ENCODE data around the gene ASIC1. TPM values are rescaled to one million over a fixed set of nuclear protein-coding genes. Genes with fewer than 3 reads are reported as not detected.
A peak's percentile ranks its signal among the peaks of the same experiment; 100 is the strongest.

Gene ASIC1
- total RNA-seq, 4 donors from 2014 or later = 0.59 to 2.2 (median 1.5) TPM

GRCh38 chr12:50032515-50032853 lies 24.9 kb upstream of the ASIC1 start:
- TF ChIP-seq EP300 (IDR thresholded peaks at IDR 0.05) (no peak), POLR2A (IDR thresholded peaks at IDR 0.05) (no peak), POLR2AphosphoS5 (IDR thresholded peaks at IDR 0.05) (no peak)
- TF ChIP-seq, protein P1, sequence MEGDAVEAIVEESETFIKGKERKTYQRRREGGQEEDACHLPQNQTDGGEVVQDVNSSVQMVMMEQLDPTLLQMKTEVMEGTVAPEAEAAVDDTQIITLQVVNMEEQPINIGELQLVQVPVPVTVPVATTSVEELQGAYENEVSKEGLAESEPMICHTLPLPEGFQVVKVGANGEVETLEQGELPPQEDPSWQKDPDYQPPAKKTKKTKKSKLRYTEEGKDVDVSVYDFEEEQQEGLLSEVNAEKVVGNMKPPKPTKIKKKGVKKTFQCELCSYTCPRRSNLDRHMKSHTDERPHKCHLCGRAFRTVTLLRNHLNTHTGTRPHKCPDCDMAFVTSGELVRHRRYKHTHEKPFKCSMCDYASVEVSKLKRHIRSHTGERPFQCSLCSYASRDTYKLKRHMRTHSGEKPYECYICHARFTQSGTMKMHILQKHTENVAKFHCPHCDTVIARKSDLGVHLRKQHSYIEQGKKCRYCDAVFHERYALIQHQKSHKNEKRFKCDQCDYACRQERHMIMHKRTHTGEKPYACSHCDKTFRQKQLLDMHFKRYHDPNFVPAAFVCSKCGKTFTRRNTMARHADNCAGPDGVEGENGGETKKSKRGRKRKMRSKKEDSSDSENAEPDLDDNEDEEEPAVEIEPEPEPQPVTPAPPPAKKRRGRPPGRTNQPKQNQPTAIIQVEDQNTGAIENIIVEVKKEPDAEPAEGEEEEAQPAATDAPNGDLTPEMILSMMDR (IDR thresholded peaks at IDR 0.05) = no peak
- WGBS = 16% methylated on average over 21 of the region's 21 CpGs
- Histone ChIP-seq H3K27me3 (peaks cover 10% of the 10 kb centered on the region), H3K36me3 (no peaks in the 10 kb centered on the region), H3K27ac (no peak overlapping the region), H3K4me3 (peak overlapping the region; percentile 34), H3K4me1 (peaks cover 6% of the 10 kb centered on the region), H3K9me3 (no peaks in the 10 kb centered on the region)
- DNase-seq (ENCODE audit: low spot score in 2 of 2) = no peak

DNA sequence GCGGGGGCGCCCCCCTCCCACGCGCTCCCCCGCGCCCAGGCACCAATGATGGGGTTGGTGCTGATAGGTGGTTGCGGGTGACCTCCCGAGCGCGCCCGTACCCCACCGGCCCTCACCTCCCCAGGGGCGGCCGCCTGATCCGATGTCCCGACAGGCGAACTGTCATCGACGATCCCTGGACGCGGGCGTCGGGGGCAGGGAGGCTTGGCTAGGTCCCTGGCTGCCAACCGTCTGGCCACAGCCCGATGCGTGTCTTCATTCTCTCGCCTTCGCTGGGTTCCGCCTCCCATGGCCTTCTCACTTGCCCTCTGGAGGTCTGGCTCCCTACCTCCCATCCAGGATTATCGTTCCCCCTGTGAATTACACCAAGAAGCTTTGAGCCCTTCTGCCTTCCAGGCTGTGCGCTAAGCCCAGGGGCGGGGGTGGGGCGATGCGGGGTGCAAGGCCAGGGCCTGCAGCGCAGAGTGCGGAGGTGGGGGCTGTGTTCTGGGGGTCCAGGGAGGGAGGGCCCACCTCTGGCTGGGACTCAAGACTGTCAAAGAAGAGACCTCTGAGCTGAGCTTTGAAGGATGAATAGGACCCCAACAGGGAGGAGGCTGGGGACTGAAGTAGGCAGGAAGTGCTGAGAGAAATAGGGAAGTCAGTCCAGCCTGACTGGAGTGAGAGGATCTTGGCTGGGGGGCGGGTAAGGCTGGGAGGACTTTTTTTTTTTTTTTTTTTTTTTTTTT lies 24.4 kb upstream of the ASIC1 start:
- WGBS = 13% methylated on average over 17 of the region's 37 CpGs
- H3K4me3 ChIP-seq = peak overlapping the region; percentile 34
- peak in 1 of 2 donors; percentile 57 for DNase-seq (ENCODE audit: low spot score in 2 of 2)

GRCh38 chr12:50038336-50038735 lies 19.1 kb upstream of the ASIC1 start:
- Histone ChIP-seq H3K27ac (no peak overlapping the region), H3K36me3 (no peaks in the 10 kb centered on the region), H3K4me1 (peaks cover 8% of the 10 kb centered on the region), H3K9me3 (no peaks in the 10 kb centered on the region), H3K27me3 (no peaks in the 10 kb centered on the region), H3K4me3 (no peak overlapping the region)
- 92% methylated on average over 4 of the region's 4 CpGs for WGBS
- TF ChIP-seq, protein P1 (IDR thresholded peaks at IDR 0.05) = no peak
- TF ChIP-seq POLR2A (IDR thresholded peaks at IDR 0.05) = no peak
- TF ChIP-seq EP300 (IDR thresholded peaks at IDR 0.05) = no peak
- TF ChIP-seq POLR2AphosphoS5 (IDR thresholded peaks at IDR 0.05) = no peak
- no peak for DNase-seq (ENCODE audit: low spot score in 2 of 2)

More for the DNA sequence above, 24.4 kb upstream of the ASIC1 start:
- peaks cover 10% of the 10 kb centered on the region for H3K27me3 ChIP-seq
- no peaks in the 10 kb centered on the region for H3K9me3 ChIP-seq
- peaks cover 6% of the 10 kb centered on the region for H3K4me1 ChIP-seq
- H3K36me3 ChIP-seq = no peaks in the 10 kb centered on the region
- H3K27ac ChIP-seq = no peak overlapping the region
- TF ChIP-seq, protein P1 (IDR thresholded peaks at IDR 0.05) = no peak
- TF ChIP-seq EP300 (IDR thresholded peaks at IDR 0.05) (no peak), POLR2AphosphoS5 (IDR thresholded peaks at IDR 0.05) (no peak), POLR2A (IDR thresholded peaks at IDR 0.05) (no peak)

DNA sequence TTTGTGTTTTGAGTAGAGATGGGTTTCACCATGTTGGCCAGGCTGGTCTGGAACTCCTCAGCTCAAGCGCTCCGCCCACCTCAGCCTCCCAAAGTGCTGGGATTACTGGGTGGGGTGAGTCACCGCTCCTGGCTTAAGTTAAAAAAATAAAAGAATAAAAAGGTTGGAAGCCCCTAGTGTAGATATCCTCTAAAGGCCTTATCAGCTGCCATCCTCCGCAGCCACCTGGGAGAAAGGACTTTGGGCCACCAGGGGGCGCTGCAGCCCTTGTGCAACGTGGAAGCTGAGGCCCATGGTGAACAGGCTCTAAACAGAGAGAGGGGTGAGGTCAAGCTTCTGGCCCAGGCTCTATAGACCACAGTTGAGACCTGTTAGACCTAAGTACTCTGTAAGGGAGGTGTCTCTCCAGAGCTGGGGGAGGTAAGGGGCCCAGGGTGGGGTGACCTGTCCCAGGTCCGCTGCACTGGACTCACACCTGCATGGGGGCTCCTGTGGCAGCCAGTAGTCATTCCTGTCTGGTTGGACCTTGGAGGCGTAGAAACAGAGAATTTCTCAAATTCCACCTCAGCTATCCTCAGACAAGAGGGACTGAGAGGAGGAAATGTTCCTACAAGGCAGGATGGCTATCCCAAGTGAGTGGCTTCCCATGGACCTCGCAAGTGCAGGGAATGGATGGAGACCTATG lies 18.1 kb upstream of the ASIC1 start:
- peak; percentile 89 to 92 for DNase-seq (ENCODE audit: low spot score in 2 of 2)

GRCh38 chr12:50040657-50041056 lies 16.7 kb upstream of the ASIC1 start:
- H3K36me3 ChIP-seq = no peaks in the 10 kb centered on the region
- no peaks in the 10 kb centered on the region for H3K9me3 ChIP-seq
- H3K27ac ChIP-seq = no peak overlapping the region
- no peak for TF ChIP-seq POLR2A (IDR thresholded peaks at IDR 0.05)
- no peak for TF ChIP-seq EP300 (IDR thresholded peaks at IDR 0.05)
- TF ChIP-seq POLR2AphosphoS5 (IDR thresholded peaks at IDR 0.05) = no peak
- TF ChIP-seq, protein P1 (IDR thresholded peaks at IDR 0.05) = no peak
- no peak overlapping the region for H3K4me3 ChIP-seq
- peak in 1 of 2 donors; percentile 32 for DNase-seq (ENCODE audit: low spot score in 2 of 2)
- peaks cover 8% of the 10 kb centered on the region for H3K4me1 ChIP-seq
- H3K27me3 ChIP-seq = no peaks in the 10 kb centered on the region
- WGBS = 42% methylated on average over 3 of the region's 4 CpGs

More for the DNA sequence above, 18.1 kb upstream of the ASIC1 start:
- no peak overlapping the region for H3K4me3 ChIP-seq
- no peak overlapping the region for H3K27ac ChIP-seq
- no peaks in the 10 kb centered on the region for H3K27me3 ChIP-seq
- no peaks in the 10 kb centered on the region for H3K9me3 ChIP-seq
- peaks cover 8% of the 10 kb centered on the region for H3K4me1 ChIP-seq
- no peak for TF ChIP-seq POLR2A (IDR thresholded peaks at IDR 0.05)
- TF ChIP-seq, protein P1 (IDR thresholded peaks at IDR 0.05) = peak; percentile 63 to 89
- 44% methylated on average over 9 of the region's 9 CpGs for WGBS
- H3K36me3 ChIP-seq = no peaks in the 10 kb centered on the region
